Neural cell (in vitro differentiated cells): ENCODE results near the gene APPBP2. TPM values are rescaled to one million over a fixed set of nuclear protein-coding genes. Genes with fewer than 3 reads are reported as not detected.

Experiments
- H2AFZ ChIP-seq: fragments of 200-600, 300-800 bp; sonication (generic), shearing (Covaris generic); 2 replicates; pipeline ENCODE4 v1.6.0; 2014; ENCODE audit warnings: low read depth, mild to moderate bottlenecking, antibody characterized with exemption, low read length, moderate library complexity
- H3F3A ChIP-seq: fragments of 200-600 bp; shearing (Covaris generic); 2 replicates; pipeline ENCODE4 v1.6.1; 2016; ENCODE audit warnings: mild to moderate bottlenecking, moderate library complexity, mixed read lengths, antibody characterized with exemption, low read length; ENCODE audit not compliant: insufficient read depth, poor library complexity, severe bottlenecking
- H3K27ac ChIP-seq: fragments of 200-600, 300-800 bp; sonication (generic), shearing (Covaris generic); 2 replicates; pipeline ENCODE4 v1.5.1; 2014; ENCODE audit warnings: mild to moderate bottlenecking, low read length, moderate library complexity
- H3K27me3 ChIP-seq: fragments of 300-800, 200-600 bp; sonication (generic), shearing (Covaris generic); 2 replicates; pipeline ENCODE4 v1.6.0; 2014; ENCODE audit warnings: mild to moderate bottlenecking, low read depth, low read length, moderate library complexity; ENCODE audit not compliant: insufficient read depth
- H3K36me3 ChIP-seq: fragments of 300-800, 200-600 bp; sonication (generic), shearing (Covaris generic); 2 replicates; pipeline ENCODE4 v1.5.1; 2014; ENCODE audit warnings: mild to moderate bottlenecking, antibody characterized with exemption, low read length, moderate library complexity; ENCODE audit not compliant: insufficient read depth
- H3K4me2 ChIP-seq: fragments of 300-800, 200-600 bp; sonication (generic), shearing (Covaris generic); 2 replicates; pipeline ENCODE4 v1.6.0; 2014; ENCODE audit warnings: mild to moderate bottlenecking, low read length
- H3K4me3 ChIP-seq: fragments of 300-800, 200-600 bp; sonication (generic), shearing (Covaris generic); 2 replicates; pipeline ENCODE4 v1.5.1; 2014; ENCODE audit warnings: mild to moderate bottlenecking, low read length, moderate library complexity
- H3K79me2 ChIP-seq: fragments of 200-600 bp; shearing (Covaris generic); replicated peaks from 2 replicates; pipeline ENCODE4 v1.6.0; 2014; ENCODE audit warnings: mild to moderate bottlenecking, low read length, moderate library complexity; ENCODE audit not compliant: insufficient read depth
- H3K9ac ChIP-seq: fragments of 300-800, 200-600 bp; sonication (generic), shearing (Covaris generic); 2 replicates; pipeline ENCODE4 v1.6.1; 2016; ENCODE audit warnings: mild to moderate bottlenecking, low read length, mixed read lengths
- H3K9me2 ChIP-seq: fragments of 200-600 bp; shearing (Covaris generic); 2 replicates; pipeline ENCODE4 v1.6.1; 2016; ENCODE audit warnings: mild to moderate bottlenecking, low read length, mixed read lengths; ENCODE audit not compliant: insufficient read depth
- H3K9me3 ChIP-seq: fragments of 200-600, 300-800 bp; sonication (generic), shearing (Covaris generic); 2 replicates; pipeline ENCODE4 v1.6.1; 2016; ENCODE audit warnings: mild to moderate bottlenecking, mixed run types, low read length, moderate library complexity, mixed read lengths
- H4K20me1 ChIP-seq: fragments of 200-600 bp; shearing (Covaris generic); 2 replicates; pipeline ENCODE4 v1.6.1; 2016; ENCODE audit warnings: mild to moderate bottlenecking, mixed run types; ENCODE audit not compliant: insufficient read depth
- CTCF ChIP-seq: fragments of 450-650 bp; IDR thresholded peaks from 2 replicates; pipeline ENCODE4 v1.5.1; 2014; ENCODE audit warnings: antibody characterized with exemption, mild to moderate bottlenecking, moderate library complexity; ENCODE audit not compliant: poor library complexity, severe bottlenecking
- EP300 ChIP-seq: fragments of 450-650 bp; conservative IDR thresholded peaks from 2 replicates; pipeline ENCODE4 v1.6.1; 2014; ENCODE audit warnings: antibody characterized with exemption, mild to moderate bottlenecking, moderate library complexity; ENCODE audit not compliant: poor library complexity, severe bottlenecking
- EZH2 ChIP-seq: fragments of 200-600, 300-800 bp; shearing (Covaris generic), sonication (generic); IDR thresholded peaks from 2 replicates; pipeline ENCODE4 v1.6.1; 2014; ENCODE audit warnings: antibody characterized with exemption, low read length, borderline replicate concordance, mild to moderate bottlenecking; ENCODE audit not compliant: insufficient read depth, poor library complexity, severe bottlenecking
- MXI1 ChIP-seq: fragments of 450-650 bp; conservative IDR thresholded peaks from 2 replicates; pipeline ENCODE4 v1.6.1; 2014; ENCODE audit warnings: antibody characterized with exemption, mild to moderate bottlenecking; ENCODE audit not compliant: poor library complexity, severe bottlenecking
- POLR2AphosphoS5 ChIP-seq: IDR thresholded peaks from 2 replicates; pipeline ENCODE4 v1.6.1; 2012
- RAD21 ChIP-seq: fragments of 450-650 bp; conservative IDR thresholded peaks from 2 replicates; pipeline ENCODE4 v1.6.1; 2014; ENCODE audit warnings: antibody characterized with exemption, mild to moderate bottlenecking, moderate library complexity
- REST ChIP-seq: IDR thresholded peaks from 2 replicates; pipeline ENCODE4 v1.6.1; 2012; ENCODE audit warnings: borderline replicate concordance
- SMC3 ChIP-seq: fragments of 450-650 bp; conservative IDR thresholded peaks from 2 replicates; pipeline ENCODE4 v1.6.1; 2014; ENCODE audit warnings: antibody characterized with exemption, mild to moderate bottlenecking, moderate library complexity; ENCODE audit not compliant: poor library complexity
- TAF1 ChIP-seq: IDR thresholded peaks from 2 replicates; pipeline ENCODE4 v1.6.1; 2012; ENCODE audit warnings: low read depth
- polyA plus RNA-seq: library from polyadenylated mRNA; depleted of rRNA; stranded (reverse); fragments of >200 nt; gene quantifications from 2 replicates; pipeline ENCODE4 v1.2.3, GENCODE V29; 2014

Gene APPBP2
- polyA plus RNA-seq, 1 donor from 2014 or later: 40.4 TPM

GRCh38 chr17:60524463-60525327 lies 1.3 kb downstream of the APPBP2 start:
- H3K9me2 ChIP-seq: no peaks in the 10 kb centered on the region
- peak overlapping the region; percentile 95 for H2AFZ ChIP-seq
- no peaks in the 10 kb centered on the region for H4K20me1 ChIP-seq
- H3K27me3 ChIP-seq: no peaks in the 10 kb centered on the region
- H3K4me3 ChIP-seq: peak overlapping the region; percentile 94
- H3K36me3 ChIP-seq: no peaks in the 10 kb centered on the region
- H3K79me2 ChIP-seq: peaks cover 64% of the 10 kb centered on the region
- H3F3A ChIP-seq: no peaks in the 10 kb centered on the region
- no peaks in the 10 kb centered on the region for H3K9me3 ChIP-seq
- peak overlapping the region; percentile 98 for H3K27ac ChIP-seq
- TF ChIP-seq MXI1: no peak
- TF ChIP-seq REST: no peak
- no peak for TF ChIP-seq EZH2
- no peak for TF ChIP-seq CTCF
- TF ChIP-seq EP300: no peak
- no peak for TF ChIP-seq RAD21
- TF ChIP-seq POLR2AphosphoS5: no peak
- TF ChIP-seq TAF1: no peak
- TF ChIP-seq SMC3: no peak
- H3K9ac ChIP-seq: peak overlapping the region; percentile 95
- peak overlapping the region; percentile 84 for H3K4me2 ChIP-seq

- Histone ChIP-seq H3K4me3 (peak overlapping the region; percentile 94), H3K36me3 (no peaks in the 10 kb centered on the region), H3K9me2 (no peaks in the 10 kb centered on the region), H2AFZ (no peak overlapping the region), H3K9ac (peak overlapping the region; percentile 95), H3K27ac (no peak overlapping the region), H3K79me2 (peaks cover 68% of the 10 kb centered on the region), H3K27me3 (no peaks in the 10 kb centered on the region), H3K4me2 (peak overlapping the region; percentile 84), H4K20me1 (no peaks in the 10 kb centered on the region), H3F3A (no peaks in the 10 kb centered on the region), H3K9me3 (no peaks in the 10 kb centered on the region)
- TF ChIP-seq EP300 (no peak), REST (no peak), TAF1 (no peak), EZH2 (no peak), CTCF (no peak)
These were observed 2.2 kb downstream of the APPBP2 start for GRCh38 chr17:60523822-60524221.
